UCSD-AML1 (cell line): ENCODE measurements around the gene GIT1.

Experiments used
- DNase-seq: peaks from one replicate; lab custom pipeline; 2025; ENCODE audit not compliant: unreplicated experiment; lab: John Stamatoyannopoulos, UW

Gene GIT1, protein sequence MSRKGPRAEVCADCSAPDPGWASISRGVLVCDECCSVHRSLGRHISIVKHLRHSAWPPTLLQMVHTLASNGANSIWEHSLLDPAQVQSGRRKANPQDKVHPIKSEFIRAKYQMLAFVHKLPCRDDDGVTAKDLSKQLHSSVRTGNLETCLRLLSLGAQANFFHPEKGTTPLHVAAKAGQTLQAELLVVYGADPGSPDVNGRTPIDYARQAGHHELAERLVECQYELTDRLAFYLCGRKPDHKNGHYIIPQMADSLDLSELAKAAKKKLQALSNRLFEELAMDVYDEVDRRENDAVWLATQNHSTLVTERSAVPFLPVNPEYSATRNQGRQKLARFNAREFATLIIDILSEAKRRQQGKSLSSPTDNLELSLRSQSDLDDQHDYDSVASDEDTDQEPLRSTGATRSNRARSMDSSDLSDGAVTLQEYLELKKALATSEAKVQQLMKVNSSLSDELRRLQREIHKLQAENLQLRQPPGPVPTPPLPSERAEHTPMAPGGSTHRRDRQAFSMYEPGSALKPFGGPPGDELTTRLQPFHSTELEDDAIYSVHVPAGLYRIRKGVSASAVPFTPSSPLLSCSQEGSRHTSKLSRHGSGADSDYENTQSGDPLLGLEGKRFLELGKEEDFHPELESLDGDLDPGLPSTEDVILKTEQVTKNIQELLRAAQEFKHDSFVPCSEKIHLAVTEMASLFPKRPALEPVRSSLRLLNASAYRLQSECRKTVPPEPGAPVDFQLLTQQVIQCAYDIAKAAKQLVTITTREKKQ

DNA sequence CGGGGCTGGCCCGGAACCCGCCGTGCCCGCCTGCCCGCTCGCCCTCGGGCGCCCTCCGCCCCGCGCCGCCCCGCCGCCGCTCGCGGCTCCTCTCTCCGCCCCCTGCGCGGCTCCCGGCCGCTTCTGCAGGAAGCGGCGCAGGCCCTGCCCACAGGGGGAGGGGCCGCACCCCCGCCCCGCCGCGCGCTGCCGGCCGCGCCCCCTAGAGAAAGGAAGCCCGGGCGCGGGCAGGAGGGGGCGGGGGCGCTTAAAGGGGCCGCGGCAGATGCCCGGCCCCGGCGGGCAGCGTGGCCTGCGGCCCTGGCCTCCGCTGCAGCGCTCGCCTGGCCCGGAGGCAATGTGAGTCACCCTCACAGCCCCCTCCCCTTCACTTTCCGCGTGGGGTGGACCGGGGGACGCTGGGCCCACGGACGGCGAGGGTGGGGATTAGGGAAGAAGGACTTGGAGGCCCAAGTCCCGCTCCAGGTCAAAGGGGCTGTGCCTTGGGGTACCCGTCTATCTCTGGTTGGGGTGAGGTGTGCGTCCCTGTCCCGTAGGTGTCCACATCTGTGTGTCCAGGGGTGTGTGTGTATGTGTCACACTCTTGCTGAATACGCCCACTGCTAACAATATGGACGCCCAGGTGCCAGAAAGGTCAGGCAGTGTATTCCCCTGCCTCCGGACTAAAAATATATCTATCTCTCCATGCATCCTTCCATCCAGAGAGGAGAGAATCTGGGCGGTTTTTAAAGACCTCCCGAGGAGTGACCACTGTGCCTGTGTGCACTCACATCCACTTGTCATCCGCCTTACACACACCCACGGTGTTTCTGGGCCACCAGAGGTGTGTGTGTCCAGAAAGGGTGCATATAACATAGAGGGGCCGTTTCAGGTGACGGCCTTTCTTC, at the start of gene GIT1:
GIT1 (minus strand) TSS at position 125 of the 887 bp plus-strand sequence. CDS start 270 bp downstream, outside the sequence.
- peak; percentile 91 for DNase-seq

DNA sequence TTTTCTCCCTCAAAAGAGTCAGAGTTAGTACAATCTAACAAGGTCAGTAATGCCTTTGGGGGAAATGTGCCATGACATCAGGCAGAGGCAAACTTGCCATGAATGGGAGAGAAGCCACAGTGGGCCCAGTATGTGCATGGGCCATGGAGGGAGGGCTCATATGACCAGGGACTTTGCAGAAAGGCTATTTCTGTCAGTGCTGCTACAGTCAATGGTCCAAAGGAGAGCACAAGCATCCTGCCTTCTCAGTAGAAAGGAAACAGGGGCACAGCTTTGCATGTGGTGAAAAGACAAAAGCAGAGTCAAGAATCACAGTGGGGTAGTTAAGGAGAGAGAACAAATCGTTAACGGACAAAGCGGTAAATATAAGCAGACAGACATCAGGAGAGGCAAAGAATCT, 44.4 kb upstream of the GIT1 start:
- DNase-seq = no peak

DNA sequence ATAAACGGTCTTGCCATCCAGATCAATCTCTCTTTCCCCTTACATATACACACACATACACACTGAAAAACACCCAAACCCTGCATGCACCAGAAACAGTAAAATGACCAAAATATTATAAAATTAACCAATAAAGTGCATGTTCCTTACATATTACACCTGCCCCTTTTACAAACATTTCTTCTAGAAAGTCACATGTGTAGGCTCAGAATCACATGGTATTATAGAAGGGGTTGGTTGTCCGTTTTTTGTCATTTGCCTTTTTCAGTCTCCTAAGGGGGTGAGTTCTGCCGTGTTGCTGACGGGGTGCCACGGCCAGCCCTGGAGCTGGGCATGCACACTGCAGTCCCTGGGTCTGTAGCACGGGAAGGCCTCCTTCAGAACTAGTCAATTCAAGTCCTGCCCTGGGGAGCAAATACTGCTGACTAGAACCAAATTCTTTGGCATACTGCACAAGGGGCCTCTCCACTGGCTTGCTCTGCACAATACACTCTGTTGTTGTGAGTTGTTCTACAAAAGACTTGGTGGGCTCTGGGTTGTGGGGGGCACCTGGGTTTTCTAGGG, 41.3 kb upstream of the GIT1 start:
- DNase-seq = no peak

GRCh38 chr17:29629839-29630238, 40.4 kb upstream of the GIT1 start:
- DNase-seq = no peak

DNA sequence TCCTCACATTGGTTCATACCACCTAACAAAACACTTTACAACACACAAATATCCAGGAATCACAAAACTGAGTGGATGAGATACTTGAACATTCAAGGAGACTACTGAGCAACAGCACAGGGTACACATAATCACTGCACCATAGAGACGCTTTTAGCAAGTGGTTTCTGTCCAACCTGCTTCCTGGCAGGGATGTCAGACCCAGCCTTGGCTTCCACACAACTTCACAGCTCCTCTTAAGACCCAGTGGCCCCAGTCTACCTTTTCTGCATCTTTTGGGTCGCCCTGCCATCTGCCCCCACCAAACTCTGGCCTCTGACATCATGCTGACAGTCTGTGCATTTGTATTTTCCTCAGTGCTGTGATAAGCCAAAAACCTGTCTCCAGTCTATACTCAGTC, 39.2 kb upstream of the GIT1 start:
- DNase-seq = no peak

- no peak for DNase-seq
Observed at GRCh38 chr17:29627951-29628350, 38.5 kb upstream of the GIT1 start.

- DNase-seq = no peak
Observed at GRCh38 chr17:29625037-29625750, 35.7 kb upstream of the GIT1 start.

- DNase-seq = no peak
Observed at GRCh38 chr17:29624586-29624985, 35.1 kb upstream of the GIT1 start.

GRCh38 chr17:29623283-29623647, 33.8 kb upstream of the GIT1 start:
- no peak for DNase-seq

DNA sequence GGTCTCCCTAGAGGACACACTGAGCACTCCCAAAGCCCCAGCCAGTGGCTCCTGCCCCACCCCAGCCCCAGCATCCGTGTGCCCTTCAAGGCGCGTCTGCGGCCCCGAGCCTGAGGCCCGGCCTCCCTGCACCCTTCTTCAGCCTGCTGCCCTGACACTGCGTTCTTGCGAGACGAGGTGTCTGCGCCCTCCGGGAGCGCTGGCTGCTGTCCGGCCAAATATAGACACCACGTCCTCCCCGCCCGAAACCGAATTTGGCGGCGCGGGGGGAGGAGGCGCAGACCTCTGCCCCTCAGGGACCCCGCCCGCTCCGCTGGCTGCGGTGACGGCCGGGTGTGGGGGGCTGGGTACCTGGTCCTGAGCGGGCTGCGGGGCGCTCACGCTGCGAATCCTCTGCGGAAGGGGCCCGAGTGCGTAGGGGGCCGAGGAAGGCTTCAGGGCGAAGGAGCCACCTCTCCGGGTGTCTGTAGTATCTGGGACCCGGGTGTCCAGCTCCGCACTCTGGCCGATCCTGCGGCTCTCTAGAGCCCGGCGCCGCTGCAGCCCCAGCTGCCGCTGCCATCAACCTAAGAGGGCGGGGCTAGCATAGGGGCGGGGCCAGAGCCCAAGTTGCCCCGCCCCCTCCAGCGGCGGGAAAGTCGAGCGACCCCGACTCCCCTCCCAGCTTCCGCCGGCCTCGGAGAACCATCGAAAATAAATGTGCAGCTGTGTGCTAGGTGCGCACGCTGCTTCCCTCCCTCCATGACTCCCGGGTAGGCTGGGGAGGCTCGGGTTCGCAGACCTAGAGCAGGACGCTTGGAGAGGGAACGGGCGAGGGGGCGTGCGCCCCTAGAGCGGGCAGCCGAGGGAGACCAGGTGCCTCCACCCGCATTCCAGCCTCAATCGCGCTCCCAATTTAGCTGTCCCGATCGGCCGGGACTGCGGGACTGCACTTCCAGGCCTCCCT, 33.2 kb upstream of the GIT1 start, which contains the start of gene CORO6:
CORO6 (minus strand) TSS at position 576 of the 946 bp plus-strand sequence. CDS start 1,491 bp downstream, outside the sequence.
- DNase-seq = peak; percentile 37

DNA sequence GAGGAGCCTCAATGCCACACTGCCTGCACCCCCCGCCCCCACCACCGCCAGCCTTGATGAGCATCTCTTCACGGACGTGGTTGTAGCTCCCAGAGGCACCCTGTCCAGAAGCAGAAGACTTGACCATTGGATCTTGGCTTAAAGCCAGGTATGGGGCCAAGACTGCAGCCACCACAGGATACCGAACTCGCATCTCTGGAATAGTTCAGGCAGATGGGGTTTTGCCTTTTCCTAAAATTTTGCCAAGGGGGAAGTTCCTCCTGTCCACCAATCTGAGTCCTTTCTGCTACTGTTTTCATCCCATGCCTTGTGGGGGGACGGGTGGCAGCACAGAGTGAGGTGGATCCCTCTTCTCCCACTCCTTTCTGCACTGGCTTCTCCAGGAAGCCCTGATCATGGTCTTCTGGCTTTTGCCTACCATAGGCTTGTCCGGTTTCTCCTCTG, 32.3 kb upstream of the GIT1 start:
- no peak for DNase-seq

GRCh38 chr17:29620779-29621500, 31.5 kb upstream of the GIT1 start:
- DNase-seq = no peak

DNA sequence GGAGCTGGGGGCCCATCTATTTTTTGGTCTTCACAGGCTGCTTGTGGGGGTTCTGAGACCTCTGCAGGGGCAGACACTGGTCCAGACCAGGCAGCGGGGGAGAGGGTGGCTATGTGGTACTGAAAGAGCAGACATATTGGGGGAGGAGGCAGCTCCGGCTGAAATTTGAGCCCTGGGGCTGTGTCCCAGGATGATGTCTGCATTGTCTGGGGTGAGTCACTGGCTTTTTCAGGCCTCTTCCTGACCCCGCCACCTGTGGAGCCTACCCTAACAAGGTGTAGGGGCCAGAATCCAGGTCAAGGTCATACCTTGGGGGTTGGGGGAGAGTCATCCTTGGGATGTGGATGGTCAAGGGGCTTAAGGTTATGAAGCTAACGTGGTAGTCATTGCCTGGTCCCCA, 30.8 kb upstream of the GIT1 start:
- no peak for DNase-seq

DNA sequence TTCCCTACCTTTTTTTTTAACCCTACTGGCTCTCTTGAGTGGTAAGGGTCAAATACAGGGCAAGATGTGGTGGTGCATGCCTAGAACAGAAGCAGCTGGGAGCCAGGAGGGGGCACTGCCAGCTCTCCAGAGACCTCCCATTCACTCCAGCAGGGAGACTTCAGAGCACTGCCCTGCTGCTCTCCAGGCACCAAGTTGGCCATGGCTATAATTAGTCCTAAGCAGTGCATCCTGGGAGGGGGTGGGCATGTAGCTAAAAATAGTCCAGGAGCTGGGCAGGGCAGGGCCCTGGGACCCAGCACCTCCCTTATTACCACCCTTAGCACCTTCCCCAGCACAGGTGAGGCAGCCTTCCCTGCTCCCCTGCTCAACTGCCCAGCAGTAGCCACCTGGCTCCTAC, 29.8 kb upstream of the GIT1 start:
- peak; percentile 52 for DNase-seq

- DNase-seq = no peak
Observed at GRCh38 chr17:29618272-29619065, 29.0 kb upstream of the GIT1 start.

- peak; percentile 88 for DNase-seq
Observed at GRCh38 chr17:29617481-29618271, 28.2 kb upstream of the GIT1 start.

- DNase-seq = peak; percentile 91
Observed at GRCh38 chr17:29617125-29617480, 27.7 kb upstream of the GIT1 start.
